Measurements from ENCODE around the gene TPP1.

TPP1 gene

DNA sequence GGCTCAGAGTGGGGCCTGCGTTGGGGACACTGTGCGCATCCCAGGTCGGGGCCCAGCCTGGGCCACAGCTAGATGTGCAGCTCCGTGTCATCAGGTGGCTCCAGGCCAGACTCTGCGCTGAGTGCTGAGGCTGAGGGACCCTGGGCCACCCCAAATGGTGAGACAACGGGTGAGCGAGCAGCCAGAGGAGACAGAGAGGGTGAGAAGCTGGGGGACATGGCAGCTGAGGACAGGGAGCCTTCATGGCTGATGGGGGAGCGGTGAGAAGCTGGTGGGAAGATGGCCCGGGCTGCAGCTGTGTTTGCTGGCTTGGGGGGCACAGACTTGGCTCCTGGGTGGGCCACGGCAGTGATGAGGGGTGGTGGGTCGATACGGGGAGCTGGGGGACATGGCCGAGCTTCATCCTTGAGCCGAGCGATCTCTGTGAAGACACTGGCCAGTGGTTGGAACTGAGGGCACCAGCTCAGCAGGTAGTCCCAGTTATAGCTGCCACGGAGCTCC is 2.5 kb upstream of the TPP1 start:
- H3K27me3 Mint-ChIP-seq, result no peaks in the 10 kb centered on the region
- H3K36me3 Mint-ChIP-seq (ENCODE audit: insufficient read depth), result peaks cover 4% of the 10 kb centered on the region
- DNase-seq (ENCODE audit: low spot score in 2 of 2), result no peak
- no peak overlapping the region for H3K4me3 Mint-ChIP-seq
- H3K27ac Mint-ChIP-seq (ENCODE audit: low read depth), result peak overlapping the region; percentile 76
- H3K9me3 Mint-ChIP-seq, result no peaks in the 10 kb centered on the region
- H3K4me1 Mint-ChIP-seq, result no peaks in the 10 kb centered on the region
- no peak for ATAC-seq (replicated peaks; ENCODE audit: extremely low read depth, poor library complexity, severe bottlenecking)

DNA sequence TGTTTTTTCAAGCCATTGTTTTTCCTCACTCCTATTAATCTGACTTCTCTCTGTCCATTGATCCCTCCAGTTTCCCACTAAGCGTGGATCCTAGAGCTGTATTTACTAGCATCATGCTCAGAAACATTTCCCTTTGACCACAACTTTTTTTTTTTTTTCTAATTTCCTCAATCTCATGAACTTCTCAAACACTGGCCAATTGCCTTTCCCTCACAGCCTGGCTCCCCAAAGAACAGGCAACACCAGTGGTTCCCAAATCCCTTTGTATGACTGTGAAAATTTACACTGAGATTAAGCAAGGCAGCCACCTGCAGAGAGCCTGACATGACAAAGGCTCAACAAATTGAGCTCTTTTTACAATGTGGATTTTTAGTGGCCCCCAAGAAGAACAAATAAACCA is 1.4 kb upstream of the TPP1 start:
- Mint-ChIP-seq H3K27me3 (no peaks in the 10 kb centered on the region), H3K4me1 (peaks cover 10% of the 10 kb centered on the region), H3K4me3 (no peak overlapping the region), H3K27ac (ENCODE audit: low read depth) (no peak overlapping the region), H3K9me3 (no peaks in the 10 kb centered on the region), H3K36me3 (ENCODE audit: insufficient read depth) (peaks cover 7% of the 10 kb centered on the region)
- no peak for DNase-seq (ENCODE audit: low spot score in 2 of 2)
- ATAC-seq (replicated peaks; ENCODE audit: extremely low read depth, poor library complexity, severe bottlenecking), result no peak

DNA sequence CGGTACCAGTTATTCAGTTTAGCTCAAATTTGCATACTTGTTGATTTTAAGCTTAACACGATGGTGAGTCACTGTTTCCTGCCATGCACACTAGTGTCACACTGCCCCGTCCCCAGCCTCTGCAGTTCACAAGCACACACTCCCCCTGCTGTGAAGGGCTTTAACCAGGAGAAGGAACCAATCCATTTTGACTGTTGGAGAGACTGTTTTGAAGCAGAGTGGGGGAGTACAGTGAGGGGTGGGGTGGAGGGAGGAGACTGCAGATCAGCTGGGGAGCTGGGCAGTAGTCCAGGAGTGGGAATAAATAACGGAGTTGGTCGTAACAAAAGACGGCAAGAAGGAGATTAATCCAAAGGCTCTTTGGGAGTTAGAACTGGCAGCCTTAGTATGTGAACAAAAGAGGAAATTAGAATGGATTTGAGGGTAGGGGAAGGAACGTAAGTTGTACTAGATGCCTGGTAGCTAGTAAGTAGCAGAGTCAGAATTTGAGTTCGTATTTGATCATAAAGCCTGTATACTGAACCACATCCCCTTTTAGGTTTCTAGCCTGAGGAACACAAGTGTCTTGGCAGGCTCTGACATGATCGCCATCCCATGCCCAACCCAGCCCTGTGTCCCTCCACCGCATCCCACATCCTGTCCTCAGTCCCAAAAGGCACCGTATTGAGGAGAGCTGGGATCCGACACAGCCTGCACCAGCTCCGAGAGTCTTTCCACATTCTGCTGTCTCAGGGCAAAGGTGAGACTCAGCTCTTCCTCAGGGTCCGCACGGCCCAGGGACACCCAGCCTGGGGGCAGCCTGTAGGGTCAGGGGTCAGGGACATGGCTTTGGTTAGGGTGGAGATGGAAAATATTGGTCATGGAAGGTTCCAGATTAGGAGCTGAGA is 862 bp downstream of the TPP1 start:
- H3K4me1 Mint-ChIP-seq, result peaks cover 13% of the 10 kb centered on the region

DNA sequence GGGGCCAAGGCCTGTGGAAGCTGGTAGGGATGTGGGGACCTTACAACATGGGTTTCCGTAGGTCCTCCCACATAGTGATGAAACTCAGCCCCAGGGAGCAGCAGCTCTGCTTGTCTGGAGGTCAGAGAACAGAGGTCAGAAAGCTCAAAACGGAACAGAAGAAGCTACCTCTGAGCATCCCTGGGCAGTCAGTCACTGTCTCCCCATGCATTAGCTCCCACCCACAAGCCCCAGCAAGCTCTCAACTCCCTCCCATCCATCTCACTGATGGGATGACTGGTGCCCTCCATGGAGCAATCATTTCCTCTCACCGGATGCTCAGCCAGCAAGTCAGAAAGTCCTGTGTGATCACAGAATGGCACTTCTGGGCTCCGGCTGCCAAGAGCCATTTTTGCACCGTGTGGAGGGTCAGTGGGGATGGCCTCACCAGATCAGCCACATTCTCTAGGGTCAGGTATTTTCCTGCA is 1.9 kb downstream of the TPP1 start:
- Mint-ChIP-seq H3K4me1 (peaks cover 13% of the 10 kb centered on the region), H3K27ac (ENCODE audit: low read depth) (no peak overlapping the region), H3K4me3 (no peak overlapping the region)

More for the DNA sequence above, 862 bp downstream of the TPP1 start:
- Mint-ChIP-seq H3K9me3 (no peaks in the 10 kb centered on the region), H3K36me3 (ENCODE audit: insufficient read depth) (peaks cover 8% of the 10 kb centered on the region), H3K4me3 (no peak overlapping the region), H3K27ac (ENCODE audit: low read depth) (no peak overlapping the region), H3K27me3 (no peaks in the 10 kb centered on the region)
- ATAC-seq (replicated peaks; ENCODE audit: extremely low read depth, poor library complexity, severe bottlenecking) (peak; percentile 68), DNase-seq (ENCODE audit: low spot score in 2 of 2) (peak in 1 of 2 donors; percentile 44)

DNA sequence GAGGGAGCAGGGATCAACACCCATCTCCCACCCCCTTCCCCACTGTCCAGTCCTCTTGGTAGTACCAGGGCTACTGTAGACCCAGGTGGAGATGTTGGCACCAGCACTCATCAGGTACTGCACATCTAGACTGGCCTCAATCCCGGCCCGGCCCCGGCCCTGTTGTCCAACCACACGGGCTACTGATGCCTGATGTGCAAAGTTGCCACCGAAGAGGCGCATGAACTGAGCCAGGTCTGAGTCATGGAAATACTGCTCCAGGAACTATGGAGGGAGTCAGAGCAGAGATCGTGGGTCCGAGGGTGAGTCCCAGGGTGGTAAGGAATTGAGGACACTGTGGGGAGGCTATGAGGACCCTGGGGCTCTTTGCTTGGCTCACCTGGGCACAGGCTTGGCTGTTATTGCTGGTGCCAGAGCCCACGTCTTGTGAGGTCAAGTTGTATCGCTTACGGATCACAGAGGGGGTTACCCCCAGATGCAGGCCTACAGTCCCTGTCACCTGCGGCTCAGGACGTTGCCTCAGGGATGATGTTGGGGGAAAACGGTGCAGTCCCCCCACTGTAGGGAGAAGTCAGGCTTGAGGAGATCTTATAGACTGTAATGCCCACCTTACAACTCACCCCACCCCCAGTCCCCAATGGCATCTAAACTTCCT is 2.5 kb downstream of the TPP1 start:
- H3K36me3 Mint-ChIP-seq (ENCODE audit: insufficient read depth), result peaks cover 7% of the 10 kb centered on the region
- H3K4me3 Mint-ChIP-seq, result peak overlapping the region; percentile 41
- no peaks in the 10 kb centered on the region for H3K9me3 Mint-ChIP-seq
- no peaks in the 10 kb centered on the region for H3K27me3 Mint-ChIP-seq
- no peak for ATAC-seq (replicated peaks; ENCODE audit: extremely low read depth, poor library complexity, severe bottlenecking)
- H3K4me1 Mint-ChIP-seq, result peaks cover 13% of the 10 kb centered on the region
- H3K27ac Mint-ChIP-seq (ENCODE audit: low read depth), result no peak overlapping the region
- no peak for DNase-seq (ENCODE audit: low spot score in 2 of 2)

More for the DNA sequence above, 1.9 kb downstream of the TPP1 start:
- DNase-seq (ENCODE audit: low spot score in 2 of 2), result no peak
- Mint-ChIP-seq H3K36me3 (ENCODE audit: insufficient read depth) (peaks cover 8% of the 10 kb centered on the region), H3K27me3 (no peaks in the 10 kb centered on the region), H3K9me3 (no peaks in the 10 kb centered on the region)
- ATAC-seq (replicated peaks; ENCODE audit: extremely low read depth, poor library complexity, severe bottlenecking), result no peak

DNA sequence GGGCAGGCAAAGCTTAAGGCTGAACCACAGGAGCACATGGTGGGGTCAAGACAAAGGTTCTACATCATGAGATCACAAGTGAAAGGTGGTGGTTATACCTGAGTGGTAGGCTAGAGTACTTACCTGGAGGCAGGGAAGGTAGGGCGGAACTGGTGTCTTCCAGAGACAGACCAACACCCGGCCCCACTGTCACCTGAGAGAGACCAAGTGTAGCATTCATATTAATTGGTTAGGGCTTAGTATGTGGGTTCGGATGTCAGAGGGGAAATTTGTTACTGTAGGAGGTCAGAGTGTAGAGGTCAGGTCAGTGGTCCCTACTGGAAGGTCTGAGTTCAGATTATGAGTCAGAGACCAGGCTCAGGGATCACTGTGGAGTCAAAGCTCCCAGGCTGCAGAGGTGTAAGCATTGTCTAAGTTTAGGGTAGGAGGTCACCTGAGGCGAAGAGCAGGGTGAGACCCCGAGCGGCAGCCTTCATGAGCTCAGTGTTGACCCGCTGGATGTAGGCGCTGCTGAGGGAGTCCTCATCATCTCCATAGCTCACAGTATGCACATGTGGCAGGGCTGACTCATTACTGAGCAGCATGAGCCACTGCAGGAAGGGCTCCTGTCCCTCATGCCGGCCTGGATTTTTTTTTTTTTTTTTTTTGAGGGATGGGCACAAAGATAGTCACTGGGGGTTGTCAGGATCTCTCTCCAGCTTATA is 3.2 kb downstream of the TPP1 start:
- Mint-ChIP-seq H3K27ac (ENCODE audit: low read depth) (no peak overlapping the region), H3K4me3 (peak overlapping the region; percentile 9), H3K9me3 (no peaks in the 10 kb centered on the region), H3K27me3 (no peaks in the 10 kb centered on the region), H3K36me3 (ENCODE audit: insufficient read depth) (peaks cover 9% of the 10 kb centered on the region), H3K4me1 (peaks cover 18% of the 10 kb centered on the region)
- DNase-seq (ENCODE audit: low spot score in 2 of 2) (no peak), ATAC-seq (replicated peaks; ENCODE audit: extremely low read depth, poor library complexity, severe bottlenecking) (no peak)

DNA sequence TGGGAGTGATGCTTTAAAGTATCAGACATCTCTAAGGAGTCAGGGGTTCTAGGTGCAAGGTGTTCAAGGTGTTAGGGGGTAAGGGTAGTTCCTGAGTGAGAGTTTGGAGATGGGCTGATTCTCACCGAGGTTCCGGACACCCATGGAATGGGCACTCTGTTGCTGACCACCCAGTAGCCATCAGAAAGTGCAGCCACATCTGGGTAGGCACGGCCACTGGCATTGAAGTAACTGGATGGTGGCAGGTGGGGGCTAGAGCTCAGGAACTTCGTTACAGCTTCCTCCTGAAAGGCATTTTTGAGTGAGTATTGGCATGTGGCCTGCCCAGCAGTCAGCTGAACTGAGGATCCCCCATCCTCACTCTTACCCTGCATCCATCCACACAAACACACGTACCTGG is 4.2 kb downstream of the TPP1 start:
- DNase-seq (ENCODE audit: low spot score in 2 of 2), result no peak
- peaks cover 21% of the 10 kb centered on the region for H3K4me1 Mint-ChIP-seq
- no peak overlapping the region for H3K27ac Mint-ChIP-seq (ENCODE audit: low read depth)
- no peaks in the 10 kb centered on the region for H3K27me3 Mint-ChIP-seq
- peaks cover 13% of the 10 kb centered on the region for H3K36me3 Mint-ChIP-seq (ENCODE audit: insufficient read depth)
- no peaks in the 10 kb centered on the region for H3K9me3 Mint-ChIP-seq
- no peak overlapping the region for H3K4me3 Mint-ChIP-seq
- ATAC-seq (replicated peaks; ENCODE audit: extremely low read depth, poor library complexity, severe bottlenecking), result no peak

DNA sequence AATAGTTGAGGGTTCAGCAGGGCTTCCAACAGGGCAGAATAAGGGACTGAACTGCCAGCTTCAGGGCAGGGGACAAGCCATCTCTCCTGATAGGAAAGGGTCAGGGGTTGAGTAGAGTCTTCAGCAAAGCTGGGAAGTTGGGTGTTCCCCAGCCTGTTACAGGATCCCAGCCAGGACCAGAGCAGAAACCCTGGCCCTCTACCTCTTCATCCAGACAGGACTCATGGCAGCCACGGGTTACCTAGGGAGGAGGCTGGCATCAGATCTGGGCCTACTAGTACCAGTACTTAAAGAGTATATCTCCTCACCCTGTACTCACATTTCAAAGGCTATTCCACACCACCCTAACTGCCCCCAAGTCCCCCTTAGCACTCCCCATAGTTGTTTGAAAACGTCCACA is 4.8 kb downstream of the TPP1 start:
- H3K9me3 Mint-ChIP-seq, result no peaks in the 10 kb centered on the region
- no peak for DNase-seq (ENCODE audit: low spot score in 2 of 2)
- H3K36me3 Mint-ChIP-seq (ENCODE audit: insufficient read depth), result peaks cover 19% of the 10 kb centered on the region
- H3K27me3 Mint-ChIP-seq, result no peaks in the 10 kb centered on the region
- peaks cover 21% of the 10 kb centered on the region for H3K4me1 Mint-ChIP-seq
- no peak overlapping the region for H3K27ac Mint-ChIP-seq (ENCODE audit: low read depth)
- H3K4me3 Mint-ChIP-seq, result no peak overlapping the region
- ATAC-seq (replicated peaks; ENCODE audit: extremely low read depth, poor library complexity, severe bottlenecking), result no peak

DNA sequence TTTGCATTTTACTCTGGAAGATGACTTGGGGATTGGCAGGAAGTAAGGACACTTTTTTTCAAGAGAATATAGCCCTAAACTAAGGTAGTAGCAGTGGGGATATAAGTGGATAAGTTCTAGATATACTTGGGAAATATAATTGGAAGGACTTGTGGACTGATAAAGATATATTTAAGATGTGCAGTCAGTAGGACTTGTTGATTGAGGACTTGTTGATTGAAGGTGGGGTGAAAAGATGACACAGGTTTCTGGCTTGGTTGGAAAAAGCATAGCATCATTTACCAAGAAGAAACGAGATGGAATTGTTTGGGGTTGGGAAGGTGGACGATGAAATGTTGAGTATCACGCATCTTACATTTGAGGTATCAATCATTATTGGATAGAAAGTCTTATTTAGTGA is 5.7 kb downstream of the TPP1 start:
- no peak for DNase-seq (ENCODE audit: low spot score in 2 of 2)
- Mint-ChIP-seq H3K4me1 (peaks cover 21% of the 10 kb centered on the region), H3K4me3 (no peak overlapping the region), H3K9me3 (no peaks in the 10 kb centered on the region), H3K27ac (ENCODE audit: low read depth) (no peak overlapping the region), H3K36me3 (ENCODE audit: insufficient read depth) (peaks cover 28% of the 10 kb centered on the region), H3K27me3 (no peaks in the 10 kb centered on the region)
- no peak for ATAC-seq (replicated peaks; ENCODE audit: extremely low read depth, poor library complexity, severe bottlenecking)

DNA sequence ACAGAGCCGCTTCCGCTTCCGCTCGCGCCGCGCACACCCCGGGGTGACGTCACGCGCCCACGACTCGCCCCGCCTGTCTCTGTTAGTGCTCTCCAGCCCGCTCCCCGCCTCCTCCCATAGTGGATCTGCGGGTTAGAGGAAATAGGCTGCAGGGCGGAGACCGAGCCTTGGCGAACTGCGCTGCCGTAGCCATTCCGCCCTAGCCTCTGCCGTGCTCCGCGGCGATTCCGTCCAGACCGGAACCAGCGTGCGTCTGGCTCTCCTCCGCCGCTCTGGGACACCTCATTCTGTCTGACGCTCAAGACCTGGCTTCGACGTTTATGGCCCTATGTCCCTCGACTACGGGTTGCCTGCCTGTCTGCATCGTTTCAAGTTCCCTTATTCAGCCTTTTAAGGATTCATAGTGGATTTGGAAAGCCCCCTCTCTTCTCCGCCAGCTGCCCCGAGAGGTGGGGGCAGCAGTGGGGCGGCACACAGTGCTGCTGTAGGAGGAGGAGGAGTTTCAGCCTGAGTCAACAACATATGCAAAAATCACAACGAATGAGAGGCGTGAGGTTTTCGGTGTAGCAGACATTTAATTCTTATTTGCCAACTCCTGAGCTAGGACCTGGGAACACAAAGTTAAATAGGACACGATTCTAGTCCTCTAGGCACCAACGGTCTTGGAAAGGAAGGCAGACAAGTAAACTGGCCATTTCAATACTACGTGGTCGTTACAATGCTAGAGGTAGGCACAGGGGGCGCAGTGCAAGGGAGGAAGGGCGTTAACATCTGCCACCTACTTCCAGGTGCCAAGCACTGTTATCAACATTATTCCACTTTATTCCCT is 6.8 kb downstream of the TPP1 start, which contains the start of gene TAF10:
Gene TAF10 (minus strand): TSS at position 4 of the 829 bp plus-strand sequence. CDS start 27 bp downstream, outside the sequence.
- Mint-ChIP-seq H3K9me3 (no peaks in the 10 kb centered on the region), H3K27ac (ENCODE audit: low read depth) (no peak within 1 kb of the TSS), H3K27me3 (no peaks in the 10 kb centered on the region), H3K36me3 (ENCODE audit: insufficient read depth) (peaks cover 29% of the 10 kb centered on the region), H3K4me1 (peaks cover 24% of the 10 kb centered on the region), H3K4me3 (no peak within 1 kb of the TSS)
- ATAC-seq (replicated peaks; ENCODE audit: extremely low read depth, poor library complexity, severe bottlenecking) (peak; percentile 88), DNase-seq (ENCODE audit: low spot score in 2 of 2) (peak; percentile 91)

DNA sequence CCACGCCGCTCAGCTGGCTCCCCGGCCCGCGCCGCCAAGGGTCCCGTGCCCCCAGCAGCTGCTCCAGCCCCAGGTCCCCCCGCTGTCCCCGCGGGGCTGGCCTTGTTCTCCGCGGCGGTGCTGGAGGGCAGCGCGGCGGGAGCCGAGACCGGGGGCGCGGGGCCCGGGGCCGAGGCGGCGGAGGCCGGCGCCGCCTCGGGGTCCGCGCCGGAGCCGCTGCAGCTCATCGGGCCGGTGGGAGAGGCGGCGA is 7.3 kb downstream of the TPP1 start:
- peaks cover 27% of the 10 kb centered on the region for H3K4me1 Mint-ChIP-seq
- no peak overlapping the region for H3K4me3 Mint-ChIP-seq
- H3K27ac Mint-ChIP-seq (ENCODE audit: low read depth), result no peak overlapping the region
- ATAC-seq (replicated peaks; ENCODE audit: extremely low read depth, poor library complexity, severe bottlenecking) (no peak), DNase-seq (ENCODE audit: low spot score in 2 of 2) (no peak)
- no peaks in the 10 kb centered on the region for H3K27me3 Mint-ChIP-seq
- peaks cover 29% of the 10 kb centered on the region for H3K36me3 Mint-ChIP-seq (ENCODE audit: insufficient read depth)
- no peaks in the 10 kb centered on the region for H3K9me3 Mint-ChIP-seq
